HG03025 (cell line): ENCODE data around the gene GPX8.
A peak's percentile ranks its signal among the peaks of the same experiment; 100 is the strongest.

Source experiments
- ATAC-seq: cut with Tn5 transposase; IDR thresholded peaks from one replicate; pipeline ENCODE4 v1.9.1; 2021; ENCODE audit warnings: mild to moderate bottlenecking, moderate library complexity; ENCODE audit not compliant: unreplicated experiment, low FRiP score

Gene GPX8

DNA sequence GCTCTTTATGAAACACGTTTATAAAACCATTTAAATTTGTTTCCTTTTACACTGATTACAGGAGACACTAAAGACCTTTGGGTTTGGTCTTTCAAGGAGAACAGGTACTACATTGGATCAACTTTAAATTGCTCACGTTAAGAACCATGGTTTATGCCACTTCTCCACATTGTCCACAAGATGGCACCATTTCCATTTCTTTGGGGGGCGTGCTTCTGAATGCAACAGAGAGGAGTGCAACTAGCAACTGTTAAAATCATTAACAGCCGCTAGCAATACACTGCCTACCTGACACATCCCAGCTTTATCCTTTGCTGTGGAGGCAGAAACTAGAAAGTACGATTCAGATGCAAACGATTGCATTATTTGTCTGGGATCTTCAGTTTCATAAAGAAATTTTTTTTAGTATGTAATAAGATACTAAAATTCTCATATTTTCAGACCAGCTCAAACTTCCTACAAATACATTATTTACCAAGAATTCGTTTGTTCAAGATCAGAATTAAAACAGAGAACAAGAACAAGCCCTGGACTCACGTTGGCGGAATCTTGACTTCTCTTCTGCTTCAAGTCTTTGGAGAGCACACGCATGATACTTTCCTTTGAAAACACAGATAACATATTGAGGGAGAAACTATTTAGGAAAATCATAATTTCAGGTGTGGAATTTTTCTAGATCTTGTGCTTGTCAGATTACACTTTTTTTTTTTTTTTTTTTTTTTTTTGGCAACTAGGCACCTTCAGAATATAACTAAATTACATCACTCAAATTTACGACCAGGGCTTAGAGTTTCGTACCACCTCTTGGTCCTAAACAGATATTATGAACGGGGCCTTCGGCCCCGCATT, 12.3 kb downstream of the GPX8 start:
- ATAC-seq, result peak; percentile 66

DNA sequence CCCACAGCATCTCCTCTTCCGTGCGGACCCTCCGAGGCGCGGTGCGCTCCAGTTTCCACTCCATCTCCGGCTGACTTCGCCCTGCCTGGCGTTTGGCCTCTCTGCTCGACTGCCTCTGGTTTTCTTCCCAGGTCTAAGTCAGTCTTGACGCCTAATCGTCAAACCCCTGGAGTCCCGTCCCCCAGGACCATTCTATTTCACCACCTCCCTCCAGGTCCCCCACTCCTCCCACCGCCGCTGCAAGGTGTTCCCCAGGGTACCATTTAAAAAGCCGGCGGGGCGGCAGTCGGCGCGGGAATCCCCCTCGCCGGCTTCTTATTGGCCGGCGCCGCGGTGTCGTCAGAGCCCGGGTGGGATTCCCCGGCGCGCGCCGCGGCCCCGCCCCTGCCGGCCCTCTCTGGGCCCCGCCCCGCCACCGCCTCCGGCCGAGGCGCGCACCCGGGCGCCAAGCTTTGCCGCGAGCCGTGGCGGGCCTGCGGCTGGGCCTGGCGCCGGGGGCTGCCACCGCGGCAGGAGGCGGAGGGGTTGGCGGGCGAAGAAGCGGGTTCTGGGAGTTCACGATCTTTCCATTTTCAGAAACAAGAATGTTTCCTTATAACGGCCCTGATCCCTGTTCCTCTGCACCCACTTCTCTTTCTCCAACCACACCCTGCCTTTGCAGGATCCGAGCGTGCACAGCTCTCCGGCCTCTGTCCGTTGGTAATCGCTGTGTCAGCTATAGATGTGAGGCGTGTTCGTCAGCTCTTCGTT, 13.1 kb downstream of the GPX8 start, which contains the start of gene CDC20B:
Gene CDC20B, minus strand, starts transcription at position 241 of the 750 bp plus-strand sequence. Its CDS starts 177 bp downstream, at position 64.
- ATAC-seq, result peak; percentile 77

DNA sequence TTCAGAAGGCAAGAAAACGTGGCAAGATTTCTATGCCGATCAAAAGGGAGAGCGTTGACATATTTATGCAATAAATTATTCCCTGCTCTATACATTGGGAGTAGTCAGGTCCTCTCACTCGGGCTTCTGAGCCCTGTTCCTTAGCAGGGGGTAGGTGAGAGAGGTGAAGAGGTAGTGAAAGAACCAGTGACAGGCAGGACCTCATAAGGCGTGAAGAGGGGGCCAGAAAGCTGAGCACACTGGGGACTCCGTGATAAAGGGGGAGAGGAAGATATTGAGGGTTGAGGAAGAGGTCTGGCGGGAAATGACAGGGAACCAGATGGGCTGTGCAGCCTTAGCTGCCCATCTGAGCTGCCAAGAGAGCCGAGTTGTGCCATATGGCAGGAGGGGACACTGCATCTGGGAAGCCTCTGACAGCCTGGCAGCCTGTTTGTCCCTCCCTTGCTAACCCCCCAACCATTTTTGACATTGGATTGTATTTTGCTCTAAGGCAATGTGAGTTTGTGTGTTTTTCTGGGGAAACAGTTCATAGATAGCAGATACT, 13.8 kb downstream of the GPX8 start:
- no peak for ATAC-seq

- no peak for ATAC-seq
These were observed 15.8 kb downstream of the GPX8 start for GRCh38 chr5:55175781-55176175.

DNA sequence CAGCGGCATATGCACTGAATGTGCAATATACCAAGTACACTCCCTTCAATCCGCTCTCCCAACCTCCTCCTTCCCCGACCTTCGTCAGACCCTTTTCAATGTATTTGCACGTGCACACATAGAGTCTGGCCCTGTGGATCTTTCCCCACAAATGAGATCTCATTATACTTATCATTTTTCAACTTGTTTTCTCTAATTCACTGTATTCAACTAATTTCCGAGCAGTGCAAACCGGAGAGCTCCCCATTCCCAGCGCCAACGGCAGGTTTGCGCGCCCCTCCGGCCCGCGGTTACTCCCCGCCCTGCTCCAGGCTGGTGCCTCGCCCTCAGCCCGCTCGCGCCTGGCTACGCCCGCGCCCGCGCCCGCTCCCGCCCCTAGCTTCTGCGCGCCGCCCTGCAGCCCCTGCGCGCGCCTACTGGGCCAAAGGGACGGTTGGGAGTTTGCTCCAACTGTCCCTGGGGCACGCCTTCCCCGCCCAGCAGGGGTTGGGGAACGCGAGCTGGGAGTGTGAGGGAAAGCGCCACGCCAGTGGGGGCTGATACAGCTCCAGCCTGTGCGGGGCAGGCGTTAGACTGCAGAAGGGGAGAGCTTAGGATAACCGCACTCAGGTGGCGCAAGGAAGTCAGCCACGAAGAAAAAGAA, 16.3 kb downstream of the GPX8 start:
- no peak for ATAC-seq

- no peak for ATAC-seq
These were observed 17.1 kb downstream of the GPX8 start for GRCh38 chr5:55177078-55177477.

DNA sequence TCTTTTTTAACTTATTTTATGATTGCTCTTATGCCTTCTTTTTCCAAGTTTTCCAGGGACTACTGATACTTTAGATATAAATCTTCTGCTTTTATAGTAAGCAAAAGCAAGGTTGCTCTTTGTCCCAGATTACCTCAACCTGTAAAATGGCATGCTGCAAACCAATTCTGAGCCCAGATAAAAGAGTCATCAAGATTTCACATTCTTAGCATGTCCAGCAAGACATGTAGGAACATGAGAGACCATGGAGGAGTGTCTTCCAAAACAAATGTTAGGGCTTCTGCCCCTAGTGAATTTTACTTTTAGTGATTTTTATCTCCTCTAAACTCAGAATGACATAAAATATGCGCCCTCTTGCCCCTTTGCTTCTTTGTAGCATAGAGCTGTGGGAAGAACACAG, 20.0 kb downstream of the GPX8 start:
- ATAC-seq, result no peak

DNA sequence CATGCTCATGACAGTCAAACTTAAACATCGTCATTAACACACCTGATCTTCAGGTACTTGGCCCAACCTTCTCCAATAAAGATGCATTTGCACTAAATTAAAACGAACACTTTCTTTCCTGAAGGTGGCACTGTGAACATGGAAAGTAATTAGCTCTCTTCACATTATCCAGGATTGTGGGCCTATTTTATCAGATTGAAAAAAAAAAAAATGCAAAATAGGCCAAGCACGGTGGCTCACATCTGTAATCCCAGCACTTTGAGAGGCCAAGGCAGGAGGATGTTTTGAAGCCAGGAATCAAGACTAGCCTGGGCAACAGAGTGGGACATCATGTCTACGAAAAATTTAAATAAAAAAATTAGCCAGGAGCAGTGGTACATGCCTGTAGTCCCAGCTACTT, 27.4 kb downstream of the GPX8 start:
- ATAC-seq, result no peak

DNA sequence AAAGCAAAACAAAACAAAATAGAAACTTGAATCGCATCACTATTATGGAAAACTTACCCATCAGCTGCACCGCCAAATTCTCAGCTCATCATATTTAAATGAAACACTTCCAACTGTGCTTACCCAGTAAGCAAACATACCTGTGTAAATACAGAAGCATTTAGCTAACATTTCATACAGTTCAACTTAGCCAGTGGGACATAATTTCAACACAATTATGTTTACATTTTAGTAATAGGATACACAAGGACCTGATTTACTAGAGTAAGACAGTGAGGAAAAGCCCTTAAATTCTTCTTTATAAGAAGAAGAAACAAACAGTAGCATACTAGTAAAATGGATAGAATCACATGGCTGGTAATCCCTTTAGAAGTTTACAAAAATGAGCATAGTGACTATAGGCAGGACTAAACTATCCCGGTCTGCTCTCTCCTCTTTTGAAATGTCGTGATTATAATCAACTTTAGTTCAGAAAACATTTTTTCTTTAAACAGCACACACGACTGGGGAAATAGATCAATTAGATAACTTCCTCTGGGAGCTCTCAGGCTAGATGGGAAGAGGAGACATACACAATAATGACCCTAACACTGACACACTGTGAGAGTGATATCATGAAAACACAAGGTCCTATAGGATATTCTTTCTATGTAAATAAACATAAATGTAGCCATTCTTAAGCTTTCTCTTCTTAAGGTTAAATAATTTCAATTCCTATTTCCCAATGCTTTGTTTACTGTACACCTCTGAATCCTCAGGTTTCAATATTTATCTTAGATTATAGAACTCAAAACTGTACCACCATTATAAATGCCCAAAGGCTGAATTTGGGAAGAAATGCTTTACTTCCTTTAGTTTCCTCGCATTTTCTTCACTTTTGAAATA, 28.9 kb downstream of the GPX8 start:
- ATAC-seq, result no peak

- no peak for ATAC-seq
These were observed 31.2 kb downstream of the GPX8 start for GRCh38 chr5:55191165-55191564.

GRCh38 chr5:55205001-55205400, 45.0 kb downstream of the GPX8 start:
- ATAC-seq, result no peak

DNA sequence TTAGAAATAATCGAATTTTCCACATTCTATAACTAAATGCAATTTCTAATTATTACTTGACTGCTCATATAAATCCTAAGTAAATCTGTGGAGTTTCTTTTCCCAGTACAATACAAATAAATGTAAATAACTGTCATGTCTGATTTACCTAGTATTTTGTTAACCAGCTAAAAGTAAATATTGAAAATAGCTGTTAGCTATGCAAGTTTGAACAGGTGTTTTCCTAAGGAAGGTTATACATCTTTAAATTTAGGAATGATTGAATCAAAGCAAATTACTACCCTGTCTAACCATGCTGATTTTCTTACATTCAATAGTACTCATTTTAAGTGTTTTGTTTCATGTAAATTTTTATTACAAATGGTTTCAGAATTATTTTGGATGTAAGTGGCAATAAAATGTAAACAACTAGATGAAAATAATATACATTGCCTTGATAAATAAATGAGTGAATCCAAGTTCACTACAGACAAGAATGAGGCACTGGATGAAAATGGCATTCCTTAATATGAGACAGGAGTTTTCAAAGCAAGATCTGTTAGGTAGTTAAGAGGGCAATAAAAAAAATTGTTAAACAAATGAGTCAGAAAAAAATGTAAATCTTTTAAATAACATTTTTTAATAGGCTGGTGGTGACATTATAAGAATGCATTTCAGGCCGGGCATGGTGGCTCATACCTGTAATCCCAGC, 51.4 kb downstream of the GPX8 start:
- no peak for ATAC-seq
